ENCODE measurements around the gene RNF8.
"Not testable (repeated sequence)": the region's sequence is repeated elsewhere in the genome, so short reads cannot be mapped to it uniquely, and the experiment has no call there.

Gene RNF8

DNA sequence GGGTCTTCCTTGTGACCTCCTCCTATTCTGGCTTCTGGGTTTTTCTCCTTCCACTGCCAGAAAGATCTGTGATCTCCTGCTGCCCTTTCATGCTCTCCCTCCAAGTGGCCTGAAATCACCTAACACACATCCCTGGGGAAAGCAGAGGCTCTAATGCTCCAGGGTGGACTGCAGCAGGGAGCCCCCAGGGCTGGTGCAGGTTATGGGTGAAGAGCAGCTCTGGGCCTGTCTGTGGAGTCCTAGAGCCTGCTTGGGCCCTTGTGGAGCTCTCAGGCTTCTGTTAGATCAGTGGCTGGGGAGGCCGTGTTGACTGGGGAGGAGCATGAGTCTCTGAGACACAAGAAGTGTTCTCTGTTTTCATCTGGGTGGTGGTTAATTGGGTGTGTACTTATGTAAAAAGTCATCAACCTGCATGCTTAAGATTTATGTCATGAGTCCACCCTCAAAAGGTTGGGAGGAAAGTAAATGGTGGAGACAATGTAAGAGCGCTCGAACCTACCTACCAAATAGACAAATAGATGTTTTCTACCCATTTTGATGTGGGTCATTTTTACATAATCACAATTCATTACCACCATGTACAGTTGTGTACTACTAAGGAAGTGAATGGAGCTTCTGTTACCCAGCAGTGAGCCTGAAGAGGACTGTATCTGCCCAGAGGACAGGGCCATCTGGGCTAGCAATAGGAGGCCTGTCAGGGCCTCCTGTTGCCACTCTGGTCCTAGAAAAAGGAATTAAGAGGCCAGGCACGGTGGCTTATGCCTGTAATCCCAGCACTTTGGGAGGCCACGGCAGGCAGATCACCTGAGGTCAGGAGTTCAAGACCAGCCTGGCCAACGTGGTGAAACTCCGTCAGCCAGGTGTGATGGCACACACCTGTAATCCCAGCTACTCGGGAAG, 32.0 kb upstream of the RNF8 start:
- DNase-seq = no peak

DNA sequence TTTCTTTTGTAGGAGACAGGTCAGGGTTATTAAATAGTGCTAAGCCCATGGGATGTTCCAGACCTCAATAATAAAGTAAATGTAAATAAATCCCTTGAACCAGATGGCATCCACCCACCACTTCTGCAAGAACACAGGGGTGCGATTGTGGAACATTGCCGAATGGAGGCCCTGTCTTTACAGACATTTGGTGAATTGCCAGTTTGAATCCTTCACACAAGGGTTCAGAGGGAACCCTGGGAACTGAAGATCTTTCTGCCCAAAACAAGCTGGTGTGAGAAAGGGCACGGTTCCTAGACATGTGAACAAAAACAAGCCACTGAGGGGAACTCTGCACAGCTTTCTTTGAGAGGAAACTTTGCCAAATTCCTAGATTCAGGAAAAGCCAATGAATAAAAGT, 30.2 kb upstream of the RNF8 start:
- peak; percentile 67 for DNase-seq

DNA sequence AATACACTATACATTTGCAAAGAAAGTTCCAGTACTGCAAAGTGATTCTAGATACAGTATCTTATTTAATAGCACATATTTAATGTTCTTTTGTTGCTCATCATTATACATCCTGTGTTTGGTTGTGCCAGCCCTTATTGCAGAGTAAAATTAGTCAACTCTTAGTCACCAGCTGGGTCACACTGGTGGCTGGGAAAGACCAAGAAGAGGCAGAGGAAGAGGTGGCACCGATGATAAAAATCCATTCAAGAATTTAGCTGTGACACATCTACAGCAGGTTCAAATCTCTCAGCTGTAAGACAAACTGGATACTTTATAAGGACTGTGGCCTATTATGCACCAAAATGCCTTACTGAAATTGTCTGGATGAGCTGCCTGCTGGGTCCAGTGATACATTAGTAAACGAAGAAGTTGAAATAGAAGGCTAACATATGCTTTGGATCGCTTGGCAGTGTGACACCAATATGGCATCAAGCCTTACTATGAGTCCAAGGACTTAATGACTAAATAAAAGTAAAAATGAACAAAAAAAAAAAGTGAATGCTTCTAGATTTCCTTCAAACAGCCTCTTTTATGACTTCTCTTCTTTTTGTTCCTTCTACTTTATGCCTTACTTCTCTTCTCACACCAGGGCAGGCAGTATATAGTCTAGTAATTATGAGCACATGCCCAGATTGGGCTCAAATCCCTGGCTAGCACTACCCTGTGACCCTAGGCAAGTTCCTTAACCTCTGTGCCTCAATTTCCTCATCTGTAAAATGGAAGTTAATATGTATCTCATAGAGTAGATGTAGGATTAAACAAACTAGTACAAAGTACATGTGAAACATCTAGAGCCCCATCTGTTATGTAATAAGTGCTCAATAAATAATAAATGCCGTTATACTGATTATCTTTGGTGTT, 29.4 kb upstream of the RNF8 start:
- DNase-seq = no peak

DNA sequence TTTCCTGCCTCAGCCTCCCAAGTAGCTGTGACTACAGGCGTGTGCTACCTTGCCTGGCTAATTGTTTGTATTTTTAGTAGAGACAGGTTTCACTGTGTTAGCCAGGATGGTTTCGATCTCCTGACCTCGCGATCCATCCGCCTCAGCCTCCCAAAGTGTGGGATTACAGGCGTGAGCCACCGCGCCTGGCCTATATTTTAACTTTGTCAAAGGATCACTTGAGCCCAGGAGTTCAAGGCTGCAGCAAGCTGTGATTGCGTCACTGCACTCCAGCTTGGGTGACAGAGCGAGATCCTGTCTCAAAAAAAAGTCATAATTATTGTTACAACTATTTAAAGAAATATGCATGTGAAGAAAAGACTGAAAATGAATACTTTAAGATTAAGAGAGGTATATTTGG, 23.4 kb upstream of the RNF8 start:
- not testable (repeated sequence) for DNase-seq

DNA sequence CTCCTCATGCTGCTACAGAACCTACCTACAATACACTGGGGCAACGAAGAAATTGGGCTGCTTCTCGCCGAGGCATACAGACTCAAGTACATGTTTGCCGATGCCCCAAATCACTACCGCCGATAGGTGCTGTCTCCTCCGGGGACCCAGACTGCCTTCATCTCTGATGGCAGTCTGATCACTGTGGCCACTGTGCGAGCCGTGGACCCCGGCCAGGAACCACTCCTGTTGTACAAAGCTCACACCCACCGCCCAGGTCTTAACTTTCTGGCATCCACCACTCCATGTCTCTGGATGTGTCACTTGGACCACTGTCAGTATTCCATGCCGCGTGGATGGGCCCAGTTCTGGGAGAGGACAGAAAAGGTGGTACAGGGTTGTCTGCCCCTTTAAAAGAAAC, 22.7 kb upstream of the RNF8 start:
- DNase-seq = no peak

DNA sequence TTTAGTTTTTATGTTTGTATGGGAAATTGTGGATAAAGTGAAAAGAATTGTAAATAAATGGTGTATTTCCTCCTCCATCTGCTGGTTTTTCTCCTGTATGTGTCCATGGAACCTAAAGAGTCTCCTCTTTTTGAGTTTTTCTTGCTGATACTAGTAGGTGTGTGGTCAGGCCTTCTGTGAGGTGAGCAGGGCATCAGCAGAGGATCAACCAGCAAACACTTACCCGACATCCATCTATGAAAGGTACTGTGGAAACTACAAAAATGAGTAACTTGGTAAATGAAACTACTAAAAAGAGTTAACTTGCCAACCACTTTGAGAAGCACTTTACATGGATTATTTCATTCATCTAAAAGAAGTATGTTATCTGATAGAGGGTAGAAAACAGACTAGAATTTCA, 20.9 kb upstream of the RNF8 start:
- DNase-seq = no peak

- no peak for DNase-seq
These were observed 19.7 kb upstream of the RNF8 start for GRCh38 chr6:37334047-37334446.

DNA sequence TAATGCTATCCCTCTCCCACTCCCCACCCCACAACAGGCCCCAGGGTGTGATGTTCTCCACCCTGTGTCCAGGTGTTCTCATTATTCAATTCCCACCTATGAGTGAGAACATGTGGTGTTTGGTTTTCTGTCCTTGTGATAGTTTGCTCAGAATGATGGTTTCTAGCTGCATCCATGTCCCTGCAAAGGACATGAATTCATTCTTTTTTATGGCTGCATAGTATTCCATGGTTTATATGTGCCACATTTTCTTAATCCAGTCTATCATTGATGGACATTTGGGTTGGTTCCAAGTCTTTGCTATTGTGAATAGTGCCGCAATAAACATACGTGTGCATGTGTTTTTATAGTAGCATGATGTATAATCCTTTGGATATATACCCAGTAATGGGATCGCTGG, 15.5 kb upstream of the RNF8 start:
- DNase-seq = not testable (repeated sequence)

DNA sequence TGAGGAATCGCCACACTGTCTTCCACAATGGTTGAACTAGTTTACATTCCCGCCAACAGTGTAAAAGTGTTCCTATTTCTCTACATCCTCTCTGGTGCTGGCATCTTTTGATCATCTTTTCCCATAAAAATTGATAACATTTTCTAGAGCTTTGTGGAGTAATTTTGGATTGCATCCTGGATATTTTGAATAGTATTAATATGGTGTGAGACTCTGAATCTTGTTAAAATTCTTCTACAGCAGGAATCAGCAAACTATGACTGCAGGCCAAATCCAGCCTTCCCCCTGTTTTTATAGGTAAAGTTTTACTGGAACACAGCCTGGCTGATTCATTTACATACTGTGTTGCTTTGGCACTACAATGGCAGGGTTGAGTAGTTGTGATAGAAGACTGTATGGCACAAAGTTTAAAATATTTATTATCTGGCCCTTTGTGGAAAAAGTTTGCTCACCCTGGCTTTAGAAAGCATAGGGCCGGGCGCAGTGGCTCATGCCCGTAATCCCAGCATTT, 15.0 kb upstream of the RNF8 start:
- DNase-seq = no peak

DNA sequence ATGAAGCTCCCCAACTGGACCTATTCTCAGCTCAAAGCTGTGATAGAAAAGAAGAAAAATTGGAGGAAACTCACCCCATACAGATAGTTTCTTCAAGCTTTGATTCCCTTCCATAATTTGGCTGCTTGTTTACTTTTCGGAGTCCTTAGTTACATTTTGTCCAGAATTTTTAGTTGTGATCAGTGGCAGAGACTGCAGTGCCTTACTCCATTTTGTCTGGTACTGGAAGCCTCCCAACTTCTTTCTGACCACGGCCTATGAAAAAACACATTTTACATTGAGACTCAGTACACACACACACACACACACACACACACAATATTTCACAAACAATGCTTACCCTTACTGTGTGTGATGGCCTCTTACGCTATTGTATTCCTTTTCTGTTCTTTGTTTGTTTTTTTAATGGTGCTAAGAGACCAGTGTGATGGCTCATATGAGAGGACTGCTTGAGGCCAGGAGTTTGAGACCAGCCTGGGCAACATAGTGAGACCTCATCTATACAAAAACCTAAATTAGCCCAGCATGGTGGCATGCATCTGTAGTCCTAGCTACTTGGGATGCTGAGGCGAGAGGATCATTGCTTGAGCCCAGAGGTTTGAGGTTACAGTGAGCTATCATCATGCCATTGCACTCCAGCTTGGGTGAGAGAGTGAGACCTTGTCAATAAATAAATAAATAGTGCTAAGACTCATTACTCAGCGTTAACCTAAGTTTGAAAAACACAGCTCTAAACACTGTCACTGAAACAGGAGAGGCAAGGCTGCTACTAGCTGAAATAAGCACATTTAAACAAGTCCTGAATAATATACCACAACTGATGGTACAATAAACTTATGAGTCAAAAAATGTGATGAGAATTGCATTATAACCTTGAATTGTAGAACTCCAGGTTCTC, 13.8 kb upstream of the RNF8 start:
- DNase-seq = no peak

- DNase-seq = no peak
These were observed 13.2 kb upstream of the RNF8 start for GRCh38 chr6:37340639-37340943.

DNA sequence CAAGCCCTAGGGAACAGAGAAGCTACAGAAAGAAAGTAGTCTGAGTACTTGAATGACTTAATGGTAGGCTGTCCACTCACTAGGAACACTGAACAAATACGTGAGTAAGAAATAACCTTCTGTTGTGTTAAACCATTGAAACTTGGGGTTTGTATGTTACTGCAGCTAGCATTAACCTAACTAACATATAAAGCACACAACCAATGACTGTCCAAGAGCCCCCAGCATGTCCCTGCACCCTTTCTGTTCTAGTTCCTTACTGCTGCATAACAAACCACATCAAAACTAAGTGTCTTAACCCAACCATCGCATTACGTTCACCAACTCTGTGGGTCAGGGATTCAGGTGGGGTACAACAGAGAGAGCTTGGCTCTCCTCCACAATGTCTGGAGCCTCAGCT, 10.5 kb upstream of the RNF8 start:
- no peak for DNase-seq

DNA sequence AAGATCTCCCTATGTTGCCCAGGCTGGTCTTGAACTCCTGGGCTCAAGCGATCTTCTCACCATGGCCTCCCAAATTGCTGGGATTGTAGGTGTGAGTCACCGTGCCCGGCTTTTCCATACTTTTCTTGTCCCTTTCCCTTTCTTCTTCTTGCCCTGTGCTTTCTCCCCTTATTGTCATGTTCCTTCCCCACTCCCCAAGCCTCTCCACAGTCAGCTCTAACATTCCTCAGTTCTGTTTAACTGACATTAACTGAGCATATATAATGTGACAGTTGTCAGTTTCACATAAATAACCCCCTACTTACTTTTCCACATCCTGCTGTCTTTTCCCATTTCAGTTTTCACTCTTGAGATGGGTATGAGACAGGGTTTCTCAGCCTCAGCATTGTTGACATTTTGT, 9.5 kb upstream of the RNF8 start:
- no peak for DNase-seq

DNA sequence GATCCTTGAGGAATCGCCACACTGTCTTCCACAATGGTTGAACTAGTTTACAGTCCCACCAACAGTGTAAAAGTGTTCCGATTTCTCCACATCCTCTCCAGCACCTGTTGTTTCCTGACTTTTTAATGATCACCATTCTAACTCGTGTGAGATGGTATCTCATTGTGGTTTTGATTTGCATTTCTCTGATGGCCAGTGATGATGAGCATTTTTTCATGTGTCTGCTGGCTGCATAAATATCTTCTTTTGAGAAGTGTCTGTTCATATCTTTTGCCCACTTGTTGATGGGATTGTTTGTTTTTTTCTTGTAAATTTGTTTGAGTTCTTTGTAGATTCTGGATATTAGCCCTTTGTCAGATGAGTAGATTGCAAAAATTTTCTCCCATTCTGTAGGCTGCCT, 8.0 kb upstream of the RNF8 start:
- not testable (repeated sequence) for DNase-seq

DNA sequence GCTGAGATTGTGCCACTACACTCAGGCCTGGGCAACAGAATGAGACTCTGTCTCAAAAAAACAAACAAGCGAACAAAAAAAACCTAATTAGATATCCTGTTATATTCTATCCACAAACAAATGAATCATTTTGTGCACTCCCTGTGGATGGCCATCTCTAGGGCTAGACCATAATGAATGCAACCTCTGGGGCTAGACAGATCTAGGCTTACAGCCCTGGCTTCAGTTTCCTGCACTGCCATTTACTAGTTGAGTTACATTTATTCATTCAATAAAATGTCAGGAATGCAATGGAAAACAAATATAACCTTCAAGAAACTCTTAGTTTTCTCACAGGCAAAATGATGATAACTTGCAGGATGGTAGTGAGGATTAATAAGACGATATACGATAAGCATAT, 6.6 kb upstream of the RNF8 start:
- no peak for DNase-seq

DNA sequence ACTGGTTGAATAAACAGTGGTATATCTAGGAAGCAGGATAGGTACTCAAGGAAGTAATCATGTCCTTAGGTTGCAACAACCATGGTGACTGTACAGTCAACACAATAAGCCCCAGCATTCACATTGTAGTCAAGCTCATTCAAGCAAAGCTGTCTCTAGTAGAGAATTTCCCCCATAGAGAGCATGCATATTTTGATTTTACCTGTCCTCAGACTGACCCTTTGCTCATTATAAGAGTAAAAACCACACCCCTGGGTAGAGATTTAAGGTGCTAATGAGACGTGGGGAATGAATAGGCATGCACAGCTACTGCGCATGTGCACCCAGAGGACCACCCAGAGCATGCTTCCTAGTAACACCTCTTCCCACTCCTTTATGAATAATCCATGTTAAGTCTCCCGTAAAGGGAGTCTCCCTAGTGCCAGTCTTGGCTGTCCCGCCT, 6.1 kb upstream of the RNF8 start:
- DNase-seq = no peak

GRCh38 chr6:37351027-37351426, 2.8 kb upstream of the RNF8 start:
- DNase-seq = no peak

DNA sequence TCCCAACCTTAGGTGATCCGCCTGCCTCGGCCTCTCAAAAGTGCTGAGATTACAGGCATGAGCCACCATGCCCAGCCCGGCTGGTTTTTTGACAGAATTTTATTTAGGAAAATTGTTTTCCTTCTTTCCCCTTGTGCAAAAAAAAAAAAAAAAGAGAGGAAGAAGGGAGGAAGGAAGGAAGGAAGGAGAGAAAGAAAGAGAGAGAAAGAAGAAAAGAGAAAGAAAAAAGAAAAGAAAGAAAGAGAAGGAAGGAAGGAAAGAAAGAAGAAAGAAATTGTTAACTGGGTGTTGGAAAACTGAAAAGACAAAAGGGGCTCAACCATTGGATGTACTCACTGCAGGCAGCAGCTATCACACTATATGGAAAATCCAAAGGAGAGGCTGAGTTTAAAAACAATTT, 1.4 kb upstream of the RNF8 start:
- DNase-seq = no peak

GRCh38 chr6:37354526-37355384, 972 bp downstream of the RNF8 start:
- no peak for DNase-seq

GRCh38 chr6:37357288-37357687, 3.5 kb downstream of the RNF8 start:
- no peak for DNase-seq

- no peak for DNase-seq
These were observed 4.1 kb downstream of the RNF8 start for GRCh38 chr6:37357860-37358259.

GRCh38 chr6:37359039-37359438, 5.3 kb downstream of the RNF8 start:
- DNase-seq = no peak

Measured in NCI-H1092 treated with DMSO at 0.1 percent for 48 hours (cell line).